H54 (cell line): ENCODE results near the gene PGC.
"Not testable (repeated sequence)": the region's sequence is repeated elsewhere in the genome, so short reads cannot be mapped to it uniquely, and the experiment has no call there.

Source experiments
- DNase-seq: peaks from one replicate; pipeline ENCODE4 v3.0.0; 2011; ENCODE audit warnings: low spot score, mixed read lengths; ENCODE audit not compliant: insufficient read length
- FAIRE-seq: peaks from 3 replicates; lab custom pipeline; 2011; peaks lifted over from hg19 to GRCh38; lab: Jason Lieb, UNC
- POLR2A ChIP-seq: IDR thresholded peaks from 2 replicates; pipeline ENCODE4 v1.6.1; 2011; ENCODE audit warnings: low read depth, mild to moderate bottlenecking, low read length

Gene PGC

GRCh38 chr6:41767112-41767833, 20.1 kb upstream of the PGC start:
- peak; percentile 68 for DNase-seq
- FAIRE-seq: no peak
- no peak for TF ChIP-seq POLR2A

GRCh38 chr6:41766043-41766664, 19.0 kb upstream of the PGC start:
- FAIRE-seq, DNase-seq: not testable (repeated sequence)

- TF ChIP-seq POLR2A: no peak
- DNase-seq (no peak), FAIRE-seq (no peak)
These were observed 16.3 kb upstream of the PGC start for GRCh38 chr6:41763470-41763869.

GRCh38 chr6:41759905-41760579, 12.8 kb upstream of the PGC start:
- no peak for TF ChIP-seq POLR2A
- no peak for DNase-seq
- no peak for FAIRE-seq

GRCh38 chr6:41759106-41759904, 12.1 kb upstream of the PGC start:
- TF ChIP-seq POLR2A: no peak

GRCh38 chr6:41758641-41759035, 11.4 kb upstream of the PGC start:
- no peak for DNase-seq
- no peak for FAIRE-seq
- TF ChIP-seq POLR2A: no peak

More at GRCh38 chr6:41759106-41759904, 12.1 kb upstream of the PGC start:
- FAIRE-seq (no peak), DNase-seq (no peak)

GRCh38 chr6:41757931-41758640, 10.9 kb upstream of the PGC start:
- no peak for TF ChIP-seq POLR2A
- no peak for DNase-seq
- FAIRE-seq: no peak

GRCh38 chr6:41757271-41757670, 10.1 kb upstream of the PGC start:
- FAIRE-seq: no peak
- DNase-seq: no peak
- no peak for TF ChIP-seq POLR2A

GRCh38 chr6:41756354-41756753, 9.2 kb upstream of the PGC start:
- no peak for FAIRE-seq
- TF ChIP-seq POLR2A: no peak

GRCh38 chr6:41755895-41756294, 8.7 kb upstream of the PGC start:
- TF ChIP-seq POLR2A: no peak
- DNase-seq (no peak), FAIRE-seq (no peak)

More at GRCh38 chr6:41756354-41756753, 9.2 kb upstream of the PGC start:
- DNase-seq: no peak

- TF ChIP-seq POLR2A: no peak
- no peak for DNase-seq
- FAIRE-seq: no peak
These were observed 3.2 kb upstream of the PGC start for GRCh38 chr6:41750374-41750773.

GRCh38 chr6:41748542-41748941, 1.3 kb upstream of the PGC start:
- DNase-seq (no peak), FAIRE-seq (no peak)
- TF ChIP-seq POLR2A: no peak

- FAIRE-seq (no peak), DNase-seq (no peak)
- TF ChIP-seq POLR2A: no peak
These were observed 893 bp upstream of the PGC start for GRCh38 chr6:41748102-41748477.
